22Rv1 (cell line): ENCODE data around the gene IFNA5.

Experiments used
- ZFX ChIP-seq: fragments of 450-650 bp; IDR thresholded peaks from 2 replicates; pipeline ENCODE4 v1.6.1; 2017; ENCODE audit warnings: antibody characterized with exemption, borderline replicate concordance
- TF ChIP-seq, protein P1 (sequence below): fragments of 450-650 bp; IDR thresholded peaks from 2 replicates; pipeline ENCODE4 v1.5.1; 2017; ENCODE audit warnings: mild to moderate bottlenecking

GRCh38 chr9:21333226-21333625 lies 28.1 kb upstream of the IFNA5 start:
- TF ChIP-seq, protein P1, sequence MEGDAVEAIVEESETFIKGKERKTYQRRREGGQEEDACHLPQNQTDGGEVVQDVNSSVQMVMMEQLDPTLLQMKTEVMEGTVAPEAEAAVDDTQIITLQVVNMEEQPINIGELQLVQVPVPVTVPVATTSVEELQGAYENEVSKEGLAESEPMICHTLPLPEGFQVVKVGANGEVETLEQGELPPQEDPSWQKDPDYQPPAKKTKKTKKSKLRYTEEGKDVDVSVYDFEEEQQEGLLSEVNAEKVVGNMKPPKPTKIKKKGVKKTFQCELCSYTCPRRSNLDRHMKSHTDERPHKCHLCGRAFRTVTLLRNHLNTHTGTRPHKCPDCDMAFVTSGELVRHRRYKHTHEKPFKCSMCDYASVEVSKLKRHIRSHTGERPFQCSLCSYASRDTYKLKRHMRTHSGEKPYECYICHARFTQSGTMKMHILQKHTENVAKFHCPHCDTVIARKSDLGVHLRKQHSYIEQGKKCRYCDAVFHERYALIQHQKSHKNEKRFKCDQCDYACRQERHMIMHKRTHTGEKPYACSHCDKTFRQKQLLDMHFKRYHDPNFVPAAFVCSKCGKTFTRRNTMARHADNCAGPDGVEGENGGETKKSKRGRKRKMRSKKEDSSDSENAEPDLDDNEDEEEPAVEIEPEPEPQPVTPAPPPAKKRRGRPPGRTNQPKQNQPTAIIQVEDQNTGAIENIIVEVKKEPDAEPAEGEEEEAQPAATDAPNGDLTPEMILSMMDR: no peak
- no peak for TF ChIP-seq ZFX
